Prostate gland (tissue), 2 donors: Measurements from ENCODE around the gene GLIS1.

ENCODE experiments used
- CTCF ChIP-seq, 4 experiments: fragments of 200-600 bp in 2 of 4; fragments of 450-650 bp in 2 of 4; sonication (generic) in 2 of 4; IDR thresholded peaks; 1 replicate in 3 of 4; 2 replicates in 1 of 4; pipeline ENCODE4 v1.5.1; 2016 to 2019; ENCODE audit warnings: antibody characterized with exemption in 4 of 4, mild to moderate bottlenecking in 2 of 4, moderate library complexity in 2 of 4
- POLR2A ChIP-seq: fragments of 450-650 bp; IDR thresholded peaks from one replicate; pipeline ENCODE4 v1.6.1; 2016; ENCODE audit warnings: antibody characterized with exemption, mild to moderate bottlenecking
- POLR2AphosphoS5 ChIP-seq: sonication (generic); formaldehyde crosslinking; IDR thresholded peaks from one replicate; pipeline ENCODE4 v1.6.1; 2017; ENCODE audit warnings: antibody characterized with exemption

DNA sequence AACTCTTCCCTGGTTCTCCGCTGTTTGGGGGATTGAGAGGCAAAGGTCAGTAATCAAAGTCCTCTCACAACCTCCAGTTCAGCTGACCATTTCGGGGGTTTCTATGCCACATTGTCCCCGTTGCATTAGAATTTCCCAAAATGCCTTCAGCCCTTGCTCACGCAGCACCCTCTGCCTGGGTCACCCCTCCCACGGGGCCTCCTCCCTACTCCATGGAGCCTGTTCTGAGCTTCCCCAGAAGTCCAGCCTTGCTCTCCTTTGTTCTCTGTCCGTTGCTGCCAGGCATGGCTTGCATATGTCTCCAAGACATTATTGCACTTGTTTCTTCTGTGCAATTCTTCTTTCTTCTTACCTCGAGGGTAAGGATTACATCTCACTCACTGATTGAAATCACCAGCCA lies 263.3 kb downstream of the GLIS1 start:
- TF ChIP-seq CTCF (IDR thresholded peaks at IDR 0.05) = no peak
- TF ChIP-seq POLR2A = no peak
- TF ChIP-seq POLR2AphosphoS5 = no peak
